Measurements from ENCODE around the gene ADM2.
"Not testable (repeated sequence)": the region's sequence is repeated elsewhere in the genome, so short reads cannot be mapped to it uniquely, and the experiment has no call there.

ADM2 gene

GRCh38 chr22:50533856-50534711 is 52.7 kb downstream of the ADM2 start:
- in situ Hi-C loops (cut with HindIII; ENCODE audit: low sequenced_read_pairs) = not testable (repeated sequence)

GRCh38 chr22:50535113-50535512 is 53.8 kb downstream of the ADM2 start:
- in situ Hi-C loops (cut with HindIII; ENCODE audit: low sequenced_read_pairs) = no loop called here

Measured in DLD1 (cell line).